H1 (cell line): ENCODE data around the gene HK2.

ENCODE experiments used
- CREB1 ChIP-seq: IDR thresholded peaks from 2 replicates; pipeline ENCODE4 v1.6.1; 2012; ENCODE audit warnings: inconsistent platforms
- EZH2 ChIP-seq: fragments of 200-600 bp; sonication (generic); IDR thresholded peaks from 2 replicates; pipeline ENCODE4 v1.7.1; 2012; ENCODE audit warnings: low read depth, mild to moderate bottlenecking, moderate library complexity, low read length, inconsistent platforms; ENCODE audit not compliant: severe bottlenecking
- GABPA ChIP-seq: IDR thresholded peaks from 2 replicates; pipeline ENCODE4 v1.6.1; 2011; ENCODE audit warnings: mild to moderate bottlenecking, low read length, moderate library complexity, borderline replicate concordance; ENCODE audit not compliant: insufficient read depth
- GTF2F1 ChIP-seq: IDR thresholded peaks from 2 replicates; pipeline ENCODE4 v1.6.1; 2012; ENCODE audit warnings: low read depth, low read length, improper control_type of control experiment, borderline replicate concordance
- KDM5A ChIP-seq: fragments of 200-600 bp; IDR thresholded peaks from 2 replicates; pipeline ENCODE4 v1.7.1; 2012; ENCODE audit warnings: mild to moderate bottlenecking, low read length, inconsistent platforms, mixed read lengths
- MAFK ChIP-seq: IDR thresholded peaks from 2 replicates; pipeline ENCODE4 v1.6.1; 2012; ENCODE audit warnings: low read depth, mild to moderate bottlenecking, improper control_type of control experiment, low read length
- POLR2A ChIP-seq, 2 experiments: IDR thresholded peaks; 1 replicate in 1 of 2; 2 replicates in 1 of 2; pipeline ENCODE4 v1.6.1; 2011; ENCODE audit warnings: low read depth in 2 of 2, low read length in 2 of 2, mild to moderate bottlenecking in 2 of 2; ENCODE audit errors: control extremely low read depth in 1 of 2
- POLR2AphosphoS5 ChIP-seq: IDR thresholded peaks from 2 replicates; pipeline ENCODE4 v1.6.1; 2011; ENCODE audit warnings: low read depth, low read length
- RAD21 ChIP-seq, 2 experiments: IDR thresholded peaks in 1 of 2; conservative IDR thresholded peaks in 1 of 2; 2 replicates each; pipeline ENCODE4 v1.6.1; 2011; ENCODE audit warnings: low read depth in 2 of 2, low read length in 2 of 2, improper control_type of control experiment in 1 of 2, inconsistent platforms in 1 of 2, mild to moderate bottlenecking in 1 of 2, moderate library complexity in 1 of 2
- RNF2 ChIP-seq: fragments of 200-900, 300-1000 bp; sonication (generic); IDR thresholded peaks from 2 replicates; pipeline ENCODE4 v1.7.1; 2016; ENCODE audit warnings: borderline replicate concordance, low read depth, mild to moderate bottlenecking, antibody characterized with exemption, low read length; ENCODE audit not compliant: poor library complexity, severe bottlenecking; ENCODE audit errors: missing control alignments
- SIN3A ChIP-seq, 2 experiments: IDR thresholded peaks in 1 of 2; conservative IDR thresholded peaks in 1 of 2; 2 replicates each; pipeline ENCODE4 v1.6.1; 2011 to 2012; ENCODE audit warnings: low read length in 2 of 2, improper control_type of control experiment in 1 of 2, low read depth in 1 of 2, mild to moderate bottlenecking in 1 of 2
- TAF1 ChIP-seq: IDR thresholded peaks from 2 replicates; pipeline ENCODE4 v1.6.1; 2011; ENCODE audit warnings: mild to moderate bottlenecking, low read depth, low read length
- TF ChIP-seq, protein P1 (sequence below), 3 experiments: IDR thresholded peaks; 1 replicate in 2 of 3; 2 replicates in 1 of 3; pipeline versions ENCODE4 v1.5.1 to v1.6.1; 2011; ENCODE audit warnings: low read length in 3 of 3, mild to moderate bottlenecking in 3 of 3, inconsistent platforms in 2 of 3, low read depth in 1 of 3, moderate library complexity in 1 of 3; ENCODE audit not compliant: insufficient read depth in 1 of 3; ENCODE audit errors: control extremely low read depth in 1 of 3
- TF ChIP-seq, protein P2 (sequence below): IDR thresholded peaks from 2 replicates; pipeline ENCODE4 v1.6.1; 2011; ENCODE audit warnings: low read depth, mild to moderate bottlenecking, low read length; ENCODE audit not compliant: insufficient read depth

DNA sequence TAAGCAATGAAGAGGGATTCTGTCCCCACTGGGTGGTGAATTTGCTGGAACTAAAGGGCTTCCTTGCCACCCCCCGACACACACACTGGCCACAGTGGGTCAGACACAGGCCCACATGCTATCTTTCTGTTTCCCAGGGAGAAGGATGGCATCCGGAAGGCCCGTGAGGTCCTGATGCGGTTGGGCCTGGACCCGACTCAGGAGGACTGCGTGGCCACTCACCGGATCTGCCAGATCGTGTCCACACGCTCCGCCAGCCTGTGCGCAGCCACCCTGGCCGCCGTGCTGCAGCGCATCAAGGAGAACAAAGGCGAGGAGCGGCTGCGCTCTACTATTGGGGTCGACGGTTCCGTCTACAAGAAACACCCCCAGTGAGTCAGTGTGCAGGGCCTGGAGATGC lies 44.6 kb downstream of the HK2 start:
- no peak for TF ChIP-seq POLR2A (IDR thresholded peaks at IDR 0.05; ENCODE audit: control extremely low read depth in 1 of 2, low read depth in 2 of 2, low read length in 2 of 2)
- TF ChIP-seq, protein P1, sequence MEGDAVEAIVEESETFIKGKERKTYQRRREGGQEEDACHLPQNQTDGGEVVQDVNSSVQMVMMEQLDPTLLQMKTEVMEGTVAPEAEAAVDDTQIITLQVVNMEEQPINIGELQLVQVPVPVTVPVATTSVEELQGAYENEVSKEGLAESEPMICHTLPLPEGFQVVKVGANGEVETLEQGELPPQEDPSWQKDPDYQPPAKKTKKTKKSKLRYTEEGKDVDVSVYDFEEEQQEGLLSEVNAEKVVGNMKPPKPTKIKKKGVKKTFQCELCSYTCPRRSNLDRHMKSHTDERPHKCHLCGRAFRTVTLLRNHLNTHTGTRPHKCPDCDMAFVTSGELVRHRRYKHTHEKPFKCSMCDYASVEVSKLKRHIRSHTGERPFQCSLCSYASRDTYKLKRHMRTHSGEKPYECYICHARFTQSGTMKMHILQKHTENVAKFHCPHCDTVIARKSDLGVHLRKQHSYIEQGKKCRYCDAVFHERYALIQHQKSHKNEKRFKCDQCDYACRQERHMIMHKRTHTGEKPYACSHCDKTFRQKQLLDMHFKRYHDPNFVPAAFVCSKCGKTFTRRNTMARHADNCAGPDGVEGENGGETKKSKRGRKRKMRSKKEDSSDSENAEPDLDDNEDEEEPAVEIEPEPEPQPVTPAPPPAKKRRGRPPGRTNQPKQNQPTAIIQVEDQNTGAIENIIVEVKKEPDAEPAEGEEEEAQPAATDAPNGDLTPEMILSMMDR (IDR thresholded peaks at IDR 0.05; ENCODE audit: control extremely low read depth in 1 of 3, insufficient read depth in 1 of 3, low read depth in 1 of 3, low read length in 3 of 3), result no peak
- TF ChIP-seq RNF2, result no peak
- no peak for TF ChIP-seq GABPA
- no peak for TF ChIP-seq EZH2
- no peak for TF ChIP-seq TAF1
- TF ChIP-seq, protein P2, sequence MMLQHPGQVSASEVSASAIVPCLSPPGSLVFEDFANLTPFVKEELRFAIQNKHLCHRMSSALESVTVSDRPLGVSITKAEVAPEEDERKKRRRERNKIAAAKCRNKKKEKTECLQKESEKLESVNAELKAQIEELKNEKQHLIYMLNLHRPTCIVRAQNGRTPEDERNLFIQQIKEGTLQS, result no peak
- TF ChIP-seq SIN3A (conservative IDR thresholded peaks at IDR 0.05 in 1 of 2, IDR thresholded peaks at IDR 0.05 in 1 of 2; ENCODE audit: low read depth in 1 of 2, low read length in 2 of 2), result no peak
- TF ChIP-seq CREB1, result no peak
- TF ChIP-seq MAFK, result no peak
- no peak for TF ChIP-seq POLR2AphosphoS5
- TF ChIP-seq GTF2F1, result no peak
- no peak for TF ChIP-seq RAD21 (IDR thresholded peaks at IDR 0.05 in 1 of 2, conservative IDR thresholded peaks at IDR 0.05 in 1 of 2; ENCODE audit: low read depth in 2 of 2, low read length in 2 of 2)
- no peak for TF ChIP-seq KDM5A
